ENCODE measurements around the gene PPP3CA.
"Not testable (repeated sequence)": the region's sequence is repeated elsewhere in the genome, so short reads cannot be mapped to it uniquely, and the experiment has no call there.

Gene PPP3CA

GRCh38 chr4:101201421-101201820 lies 145.9 kb downstream of the PPP3CA start:
- DNase-seq, result no peak

- DNase-seq, result no peak
These were observed 146.8 kb downstream of the PPP3CA start for GRCh38 chr4:101200561-101200960.

GRCh38 chr4:101199507-101200285 lies 147.6 kb downstream of the PPP3CA start:
- no peak for DNase-seq

- DNase-seq, result no peak
These were observed 148.5 kb downstream of the PPP3CA start for GRCh38 chr4:101198682-101199339.

GRCh38 chr4:101197350-101197749 lies 150.0 kb downstream of the PPP3CA start:
- no peak for DNase-seq

- no peak for DNase-seq
These were observed 155.1 kb downstream of the PPP3CA start for GRCh38 chr4:101192244-101192643.

- no peak for DNase-seq
These were observed 155.8 kb downstream of the PPP3CA start for GRCh38 chr4:101191302-101192098.

GRCh38 chr4:101190751-101191150 lies 156.6 kb downstream of the PPP3CA start:
- no peak for DNase-seq

GRCh38 chr4:101188906-101189305 lies 158.4 kb downstream of the PPP3CA start:
- DNase-seq, result no peak

- no peak for DNase-seq
These were observed 159.5 kb downstream of the PPP3CA start for GRCh38 chr4:101187841-101188240.

GRCh38 chr4:101186567-101187184 lies 160.7 kb downstream of the PPP3CA start:
- no peak for DNase-seq

GRCh38 chr4:101184668-101185067 lies 162.7 kb downstream of the PPP3CA start:
- no peak for DNase-seq

- DNase-seq, result no peak
These were observed 163.5 kb downstream of the PPP3CA start for GRCh38 chr4:101183666-101184373.

- no peak for DNase-seq
These were observed 164.1 kb downstream of the PPP3CA start for GRCh38 chr4:101183221-101183620.

- not testable (repeated sequence) for DNase-seq
These were observed 164.6 kb downstream of the PPP3CA start for GRCh38 chr4:101182688-101183087.

- no peak for DNase-seq
These were observed 168.6 kb downstream of the PPP3CA start for GRCh38 chr4:101178731-101179130.

- DNase-seq, result no peak
These were observed 170.2 kb downstream of the PPP3CA start for GRCh38 chr4:101177154-101177553.

GRCh38 chr4:101175896-101176676 lies 171.2 kb downstream of the PPP3CA start:
- DNase-seq, result no peak

GRCh38 chr4:101174679-101175345 lies 172.5 kb downstream of the PPP3CA start:
- DNase-seq, result no peak

GRCh38 chr4:101172369-101172768 lies 175.0 kb downstream of the PPP3CA start:
- DNase-seq, result no peak

- DNase-seq, result no peak
These were observed 175.6 kb downstream of the PPP3CA start for GRCh38 chr4:101171747-101172146.
